Effector memory CD8-positive, alpha-beta T cell (primary cell): Measurements from ENCODE around the gene CFAP65.

Source experiments
- ATAC-seq: fragments of 150-1000 bp; cut with Tn5 transposase; replicated peaks from 2 replicates; pipeline ENCODE4 v1.10.0; 2021; ENCODE audit warnings: mild to moderate bottlenecking, moderate library complexity
- DNase-seq, 3 experiments: peaks; one replicate each; pipeline ENCODE4 v3.0.0; 2021
- H3K27ac Mint-ChIP-seq, 2 donors: one replicate each; pipeline ENCODE4 v1.8.0; 2022; ENCODE audit warnings: mild to moderate bottlenecking in 2 of 2, mixed read lengths in 2 of 2, moderate library complexity in 2 of 2
- H3K27me3 Mint-ChIP-seq, 2 donors: one replicate each; pipeline ENCODE4 v1.8.0; 2022; ENCODE audit warnings: mixed read lengths in 2 of 2
- H3K36me3 Mint-ChIP-seq: one replicate; pipeline ENCODE4 v1.8.0; 2022; ENCODE audit warnings: mild to moderate bottlenecking, moderate library complexity, mixed read lengths; ENCODE audit not compliant: insufficient read depth
- H3K4me1 Mint-ChIP-seq, 2 donors: one replicate each; pipeline ENCODE4 v1.8.0; 2022; ENCODE audit warnings: low read depth in 2 of 2, mixed read lengths in 2 of 2
- H3K4me3 Mint-ChIP-seq, 2 donors: one replicate each; pipeline ENCODE4 v1.8.0; 2022; ENCODE audit warnings: mild to moderate bottlenecking in 2 of 2, mixed read lengths in 2 of 2, moderate library complexity in 2 of 2
- H3K9me3 Mint-ChIP-seq, 2 donors: one replicate each; pipeline ENCODE4 v1.8.0; 2022; ENCODE audit warnings: mixed read lengths in 2 of 2

The CFAP65 gene

DNA sequence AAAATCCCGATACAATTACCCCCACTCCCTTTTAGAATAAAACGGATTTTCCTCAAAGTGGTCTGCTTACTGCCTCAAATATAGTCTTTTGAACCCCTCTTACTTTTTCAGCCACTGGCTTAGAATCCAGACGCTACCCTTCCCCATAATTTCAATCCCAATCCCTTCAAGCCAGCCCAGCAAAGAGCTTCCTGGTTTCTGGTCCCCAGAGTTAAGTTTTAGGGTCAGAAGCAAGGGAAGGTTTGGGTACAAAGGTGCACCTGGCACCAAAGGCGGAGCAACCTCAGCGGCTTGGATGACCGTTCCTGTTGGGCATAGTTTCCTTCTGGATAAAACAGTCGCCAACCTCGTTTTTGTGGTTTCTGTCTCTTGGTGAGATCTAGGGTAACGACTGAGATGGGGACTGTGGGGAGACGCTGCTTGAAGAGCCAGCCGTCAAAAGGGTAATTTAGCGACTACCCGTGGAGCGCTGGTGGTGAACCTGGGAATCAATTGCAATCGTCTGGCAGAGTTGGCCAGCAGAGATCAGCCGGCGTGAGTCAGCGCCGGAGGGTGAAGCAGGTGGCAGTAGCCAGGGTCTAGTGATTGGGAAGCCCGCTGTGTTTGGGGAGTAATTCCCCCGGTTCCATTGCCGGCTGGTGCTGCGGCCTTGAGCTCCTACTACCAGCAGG lies 57.9 kb downstream of the CFAP65 start:
- peaks cover 8% of the 10 kb centered on the region for H3K36me3 Mint-ChIP-seq
- peaks cover 81 to 100% of the 10 kb centered on the region in 2 donors for H3K27me3 Mint-ChIP-seq
- ATAC-seq: no peak
- DNase-seq: no peak
- peaks cover 24 to 28% of the 10 kb centered on the region in 2 donors for H3K4me1 Mint-ChIP-seq
- H3K4me3 Mint-ChIP-seq: peak overlapping the region in 1 of 2 donors; percentile 50
- H3K27ac Mint-ChIP-seq: no peak overlapping the region
- no peaks in the 10 kb centered on the region for H3K9me3 Mint-ChIP-seq

DNA sequence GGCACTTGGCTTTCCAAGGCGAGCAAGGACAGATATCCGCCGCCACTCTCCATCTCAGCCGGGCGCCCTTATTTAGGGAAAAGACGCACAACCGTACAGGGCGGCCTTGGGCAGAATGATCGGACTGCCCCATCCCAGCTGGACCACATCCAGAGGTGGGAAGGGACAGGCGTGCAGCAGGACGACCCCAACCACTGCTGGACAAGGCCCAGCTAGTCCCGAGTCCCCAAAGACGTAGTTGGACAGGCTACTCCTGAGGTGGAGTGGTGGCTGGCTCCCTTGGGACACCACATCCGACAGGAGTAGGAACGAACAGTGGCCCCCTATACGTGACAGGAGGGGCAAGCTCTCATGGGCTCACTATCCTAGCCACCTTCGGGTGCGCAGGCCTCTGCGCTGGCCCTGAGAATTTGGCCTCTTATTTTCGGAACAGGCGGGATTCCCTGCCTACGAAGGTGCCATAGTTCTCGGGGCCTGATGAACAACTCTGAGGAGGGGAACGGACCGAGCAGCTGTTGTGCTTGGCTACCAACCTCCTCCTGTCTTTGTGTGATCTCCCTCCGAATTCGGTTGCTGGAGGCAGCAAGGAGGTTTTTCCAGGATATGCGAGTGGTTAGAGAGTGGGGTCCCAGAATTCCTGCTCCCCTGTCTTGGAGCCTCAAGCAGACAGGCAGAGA lies 58.6 kb downstream of the CFAP65 start:
- no peak overlapping the region for H3K27ac Mint-ChIP-seq
- peak overlapping the region; percentile 63 to 77 for H3K4me3 Mint-ChIP-seq
- H3K36me3 Mint-ChIP-seq: peaks cover 8% of the 10 kb centered on the region
- DNase-seq (no peak), ATAC-seq (no peak)
- peaks cover 79 to 100% of the 10 kb centered on the region in 2 donors for H3K27me3 Mint-ChIP-seq
- H3K4me1 Mint-ChIP-seq: peaks cover 24 to 28% of the 10 kb centered on the region in 2 donors
- H3K9me3 Mint-ChIP-seq: no peaks in the 10 kb centered on the region

DNA sequence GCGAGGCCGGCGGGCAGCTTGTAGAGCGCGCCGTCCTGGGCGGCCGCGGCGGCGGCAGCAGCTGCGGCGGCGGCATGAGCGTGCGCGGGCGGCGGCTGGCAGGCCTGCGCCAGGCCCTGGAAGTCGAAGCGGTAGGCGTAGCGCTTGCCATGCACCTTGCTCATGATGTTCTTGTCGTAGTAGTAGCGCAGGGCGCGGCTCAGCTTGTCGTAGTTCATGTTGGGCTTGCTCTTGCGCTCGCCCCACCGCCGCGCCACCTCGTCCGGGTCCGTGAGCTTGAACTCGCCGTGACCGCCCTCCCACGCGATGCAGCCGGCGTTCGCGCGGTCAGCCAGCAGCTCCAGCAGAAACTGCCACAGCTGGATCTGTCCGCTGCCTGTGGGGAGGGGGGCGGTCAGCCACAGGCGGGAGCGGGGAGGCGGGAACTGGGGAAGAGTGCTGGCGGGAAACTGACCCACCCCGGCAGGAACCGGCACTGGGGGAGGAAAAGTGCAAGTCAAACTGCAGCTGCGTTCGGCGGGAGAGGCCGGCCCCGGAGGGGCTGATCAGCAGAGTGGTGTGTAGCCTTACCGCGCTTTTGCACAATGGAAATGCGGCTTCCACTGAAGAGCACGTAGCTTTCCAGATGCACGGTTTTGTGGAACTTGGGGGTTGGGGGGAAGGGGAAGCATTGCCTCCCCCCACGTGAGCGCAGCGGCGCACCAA lies 59.3 kb downstream of the CFAP65 start:
- peaks cover 24 to 28% of the 10 kb centered on the region in 2 donors for H3K4me1 Mint-ChIP-seq
- peaks cover 79 to 100% of the 10 kb centered on the region in 2 donors for H3K27me3 Mint-ChIP-seq
- H3K36me3 Mint-ChIP-seq: peaks cover 8% of the 10 kb centered on the region
- no peak overlapping the region for H3K27ac Mint-ChIP-seq
- peak overlapping the region; percentile 63 to 77 for H3K4me3 Mint-ChIP-seq
- peak in 1 of 3 experiments; percentile 25 for DNase-seq
- H3K9me3 Mint-ChIP-seq: no peaks in the 10 kb centered on the region
- ATAC-seq: peak; percentile 36

GRCh38 chr2:218981390-218981880 lies 59.9 kb downstream of the CFAP65 start:
- H3K27ac Mint-ChIP-seq: no peak overlapping the region
- H3K36me3 Mint-ChIP-seq: peaks cover 8% of the 10 kb centered on the region
- H3K9me3 Mint-ChIP-seq: no peaks in the 10 kb centered on the region
- peaks cover 24 to 28% of the 10 kb centered on the region in 2 donors for H3K4me1 Mint-ChIP-seq
- peak overlapping the region; percentile 77 to 78 for H3K4me3 Mint-ChIP-seq
- ATAC-seq (peak; percentile 2), DNase-seq (no peak)
- H3K27me3 Mint-ChIP-seq: peaks cover 79 to 100% of the 10 kb centered on the region in 2 donors

DNA sequence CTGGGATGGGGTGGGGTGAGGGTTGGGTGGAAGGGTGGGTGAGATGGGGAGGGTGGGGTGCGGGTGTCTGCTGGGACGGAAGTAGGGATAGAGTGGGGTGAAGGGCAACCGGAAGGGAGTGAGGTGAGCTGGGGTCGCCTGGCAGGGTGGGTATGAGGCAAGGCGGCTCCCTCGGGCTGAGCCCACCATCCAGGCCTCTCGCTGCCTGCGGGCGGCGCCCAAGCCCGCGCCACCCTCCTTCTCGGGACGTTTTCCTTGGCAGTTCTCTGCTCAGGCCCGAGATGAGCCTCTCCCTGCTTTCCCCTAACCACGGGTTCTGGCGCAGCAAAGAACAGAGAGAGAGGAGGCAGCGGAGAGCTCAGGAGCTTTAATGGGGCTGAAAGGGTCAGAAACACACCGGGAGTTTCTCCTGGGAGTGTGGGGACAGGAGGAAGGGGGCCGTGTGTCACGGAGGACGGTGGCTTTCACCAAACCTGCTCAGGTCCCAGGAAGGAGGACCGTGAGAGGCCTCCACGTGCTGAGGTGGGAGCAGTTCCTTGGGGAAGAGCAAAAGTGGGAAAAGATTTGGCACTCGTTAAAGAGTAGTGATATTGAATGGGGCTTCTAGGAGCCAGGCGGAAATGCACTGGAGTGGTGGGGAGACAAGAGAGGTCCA lies 60.5 kb downstream of the CFAP65 start:
- Mint-ChIP-seq H3K36me3 (peaks cover 8% of the 10 kb centered on the region), H3K4me1 (peaks cover 20 to 28% of the 10 kb centered on the region in 2 donors), H3K4me3 (peak overlapping the region; percentile 77 to 78), H3K9me3 (no peaks in the 10 kb centered on the region), H3K27ac (no peak overlapping the region), H3K27me3 (peaks cover 79 to 100% of the 10 kb centered on the region in 2 donors)
- ATAC-seq: no peak
- no peak for DNase-seq

DNA sequence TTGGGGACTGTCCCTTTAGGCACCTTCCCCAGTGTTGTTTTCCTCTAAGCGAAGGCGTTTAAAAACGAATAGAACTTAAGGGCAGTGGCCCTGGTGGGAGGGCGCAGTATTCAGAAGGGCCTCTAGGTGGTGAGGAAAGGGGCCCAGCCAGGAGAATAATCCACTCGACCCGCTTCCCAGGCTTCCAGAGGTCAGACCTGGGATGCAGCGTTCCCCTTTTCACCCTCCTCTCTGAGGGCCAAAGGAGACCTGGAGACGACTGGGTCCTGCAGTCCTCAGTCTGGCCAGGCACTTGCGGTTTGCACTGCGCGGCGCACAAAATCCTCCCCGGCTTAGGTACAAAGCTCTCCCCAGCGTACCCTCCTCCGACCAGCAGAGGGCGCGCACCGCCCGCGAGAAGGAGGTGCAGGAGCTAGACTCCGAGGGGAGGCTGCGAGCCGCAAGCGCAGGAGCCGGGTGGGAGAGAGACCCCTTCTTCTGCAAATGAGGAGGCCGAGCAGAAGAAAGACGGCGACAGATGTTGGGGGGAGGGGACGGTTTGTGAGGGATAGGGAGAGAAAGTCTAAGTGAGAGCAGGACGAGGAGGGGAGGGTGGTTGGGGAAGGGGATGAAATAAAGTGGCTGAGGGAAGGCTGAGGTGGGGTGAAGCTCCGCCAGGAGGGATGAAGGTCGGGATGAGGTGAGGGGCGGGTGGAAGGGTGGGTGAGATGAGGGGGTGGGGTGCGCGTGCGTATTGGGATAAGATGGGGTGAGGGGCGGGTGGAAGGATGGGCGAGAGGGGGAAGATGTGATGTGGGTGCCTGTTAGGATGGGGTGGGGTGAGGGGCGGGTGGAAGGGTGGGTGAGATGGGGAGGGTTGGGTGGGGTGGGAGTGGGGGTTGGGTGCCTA lies 61.2 kb downstream of the CFAP65 start:
- no peak overlapping the region for H3K27ac Mint-ChIP-seq
- ATAC-seq: peak; percentile 91
- peak overlapping the region; percentile 77 to 78 for H3K4me3 Mint-ChIP-seq

DNA sequence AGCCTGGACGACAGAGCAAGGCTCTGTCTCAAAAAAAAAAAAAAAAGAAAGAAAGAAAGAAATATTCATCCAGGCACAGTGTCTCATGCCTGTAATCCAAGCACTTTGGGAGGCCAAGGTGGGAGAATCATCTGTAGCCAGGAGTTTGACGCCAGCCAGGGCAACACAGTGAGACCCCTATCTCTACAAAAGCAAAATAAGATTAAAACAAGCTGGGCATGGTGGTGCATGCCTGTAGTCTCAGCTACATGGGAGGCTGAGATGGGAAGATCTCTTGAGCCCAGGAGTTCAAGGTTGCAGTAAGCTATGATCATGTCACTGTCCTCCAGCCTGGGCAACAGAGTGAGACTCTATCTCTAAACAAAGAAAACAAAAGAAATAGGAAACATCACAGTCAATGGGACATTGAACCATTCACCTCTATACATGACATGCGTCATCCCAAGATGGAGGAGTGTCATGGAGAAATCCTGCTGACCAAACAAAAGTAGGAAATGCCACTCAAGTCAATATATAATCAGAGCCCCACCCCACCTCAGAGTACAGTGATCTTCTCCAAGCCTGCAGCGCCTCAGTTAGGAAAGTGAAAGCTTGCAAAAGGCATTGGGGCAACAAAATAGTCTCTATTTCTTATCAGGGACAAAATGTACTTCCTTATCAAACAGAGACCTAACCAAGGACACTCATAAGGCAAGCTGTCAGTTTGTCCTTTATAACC lies 66.1 kb downstream of the CFAP65 start:
- Mint-ChIP-seq H3K27me3 (peaks cover 64 to 88% of the 10 kb centered on the region in 2 donors), H3K9me3 (no peaks in the 10 kb centered on the region), H3K4me3 (no peak overlapping the region), H3K27ac (no peak overlapping the region), H3K4me1 (peaks cover 3 to 6% of the 10 kb centered on the region in 2 donors), H3K36me3 (no peaks in the 10 kb centered on the region)
- DNase-seq: no peak
- no peak for ATAC-seq

More for the DNA sequence above, 61.2 kb downstream of the CFAP65 start:
- H3K27me3 Mint-ChIP-seq: peaks cover 81 to 100% of the 10 kb centered on the region in 2 donors
- H3K36me3 Mint-ChIP-seq: peaks cover 8% of the 10 kb centered on the region
- H3K9me3 Mint-ChIP-seq: no peaks in the 10 kb centered on the region
- peaks cover 16 to 28% of the 10 kb centered on the region in 2 donors for H3K4me1 Mint-ChIP-seq
- DNase-seq: peak; percentile 80 to 86 (median 81)

DNA sequence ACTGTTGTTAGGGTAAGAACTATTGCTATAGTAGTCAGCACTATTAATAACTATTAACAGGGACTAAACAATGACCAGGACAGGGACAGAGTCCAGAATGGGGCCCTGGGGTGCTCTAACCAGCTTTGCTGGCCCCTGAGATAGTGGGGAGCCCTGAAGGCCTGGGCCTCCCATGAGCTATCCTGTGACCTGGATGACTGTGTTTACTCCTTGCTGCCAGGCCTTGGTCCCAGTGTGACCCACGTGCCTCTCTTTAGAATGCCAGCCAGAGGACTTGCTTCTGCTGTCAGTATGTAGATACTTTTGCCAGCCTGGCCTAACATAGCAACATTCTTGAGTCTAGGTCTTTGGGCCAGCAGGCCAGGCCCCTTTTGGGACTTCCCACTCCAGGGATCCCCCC lies 70.4 kb downstream of the CFAP65 start:
- no peak for DNase-seq
- Mint-ChIP-seq H3K4me1 (no peaks in the 10 kb centered on the region), H3K27ac (no peak overlapping the region), H3K9me3 (no peaks in the 10 kb centered on the region), H3K36me3 (no peaks in the 10 kb centered on the region), H3K27me3 (peaks cover 58 to 66% of the 10 kb centered on the region in 2 donors), H3K4me3 (no peak overlapping the region)
- no peak for ATAC-seq

DNA sequence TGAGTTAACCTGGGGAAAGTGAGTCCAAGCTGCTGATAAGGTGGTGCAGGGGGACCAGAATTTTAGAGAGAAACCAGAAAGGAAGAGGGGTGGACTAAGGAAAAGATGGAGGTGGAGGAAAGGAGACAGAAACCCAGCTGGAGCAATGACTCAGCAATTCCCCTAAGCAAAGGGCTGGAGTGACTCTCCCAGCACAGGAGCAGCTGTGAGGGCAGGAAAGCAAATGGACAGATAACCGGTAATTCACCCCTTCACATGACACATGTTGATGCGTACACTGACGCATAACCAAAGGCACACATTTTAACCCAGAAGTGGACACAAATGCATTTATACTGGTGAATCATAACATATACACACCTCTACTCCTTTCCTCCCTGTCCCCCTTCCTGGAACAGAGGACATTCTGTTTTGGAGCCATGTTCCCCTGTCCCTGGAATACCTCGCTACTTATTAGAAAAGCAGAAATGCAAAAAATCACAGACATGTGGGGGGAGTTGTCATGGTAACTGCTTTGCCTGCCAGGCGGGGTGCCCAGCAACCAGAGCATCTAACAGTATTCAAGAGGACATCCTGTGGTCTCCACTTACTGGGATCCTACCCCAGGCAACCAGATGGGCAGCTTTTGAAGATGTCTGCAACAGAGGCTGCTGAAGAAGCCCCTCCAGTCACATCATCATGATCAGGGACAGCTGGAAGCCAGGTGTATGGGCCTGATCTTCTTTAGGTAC lies 77.1 kb downstream of the CFAP65 start:
- H3K36me3 Mint-ChIP-seq: peaks cover 3% of the 10 kb centered on the region
- peaks cover 0 to 6% of the 10 kb centered on the region in 2 donors for H3K9me3 Mint-ChIP-seq
- peaks cover 8 to 13% of the 10 kb centered on the region in 2 donors for H3K4me1 Mint-ChIP-seq
- H3K4me3 Mint-ChIP-seq: no peak overlapping the region
- ATAC-seq: no peak
- peaks cover 56 to 70% of the 10 kb centered on the region in 2 donors for H3K27me3 Mint-ChIP-seq
- no peak for DNase-seq
- no peak overlapping the region for H3K27ac Mint-ChIP-seq

GRCh38 chr2:218963601-218964000 lies 77.7 kb downstream of the CFAP65 start:
- H3K4me3 Mint-ChIP-seq: no peak overlapping the region
- H3K9me3 Mint-ChIP-seq: peaks cover 0 to 6% of the 10 kb centered on the region in 2 donors
- peaks cover 3% of the 10 kb centered on the region for H3K36me3 Mint-ChIP-seq
- H3K4me1 Mint-ChIP-seq: peaks cover 12 to 13% of the 10 kb centered on the region in 2 donors
- DNase-seq (no peak), ATAC-seq (no peak)
- no peak overlapping the region for H3K27ac Mint-ChIP-seq
- H3K27me3 Mint-ChIP-seq: peaks cover 57 to 70% of the 10 kb centered on the region in 2 donors

DNA sequence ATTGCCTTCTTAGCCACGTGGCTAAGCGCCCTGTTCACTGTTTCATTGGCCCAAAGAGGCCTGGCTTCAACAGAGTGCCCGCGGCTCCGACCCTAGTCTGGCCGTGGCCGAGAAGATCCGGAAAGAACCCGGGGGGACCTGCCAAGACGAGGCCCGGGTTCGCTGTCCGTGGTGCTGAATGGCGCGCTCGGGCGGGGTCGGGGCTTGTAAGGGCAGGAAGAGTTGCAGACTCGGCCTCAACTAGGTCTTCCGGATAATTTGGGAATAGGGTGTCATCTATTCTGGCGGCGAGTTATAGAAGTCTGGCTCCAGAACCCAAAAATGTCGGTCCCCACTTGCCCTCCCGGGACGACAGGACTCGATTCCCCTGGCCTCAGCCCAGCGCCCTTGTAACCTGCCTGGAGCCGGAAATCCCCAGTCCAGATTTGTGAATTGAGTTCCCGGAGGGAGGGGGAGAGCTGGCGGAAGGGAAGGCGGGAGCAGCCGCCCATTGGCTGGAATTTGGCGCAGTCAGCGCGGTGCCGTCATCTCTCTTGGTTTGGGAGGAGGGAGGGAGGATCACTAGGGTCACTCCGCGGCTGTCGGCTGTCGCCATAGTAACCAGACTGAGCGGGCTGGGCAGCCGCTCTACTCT lies 78.3 kb downstream of the CFAP65 start:
- DNase-seq (peak; percentile 48 to 59 (median 55)), ATAC-seq (no peak)
- peak overlapping the region in 1 of 2 donors; percentile 57 for H3K27ac Mint-ChIP-seq
- peaks cover 12 to 13% of the 10 kb centered on the region in 2 donors for H3K4me1 Mint-ChIP-seq
- peaks cover 0 to 6% of the 10 kb centered on the region in 2 donors for H3K9me3 Mint-ChIP-seq
- H3K36me3 Mint-ChIP-seq: peaks cover 3% of the 10 kb centered on the region
- H3K27me3 Mint-ChIP-seq: peaks cover 63 to 70% of the 10 kb centered on the region in 2 donors
- peak overlapping the region in 1 of 2 donors; percentile 48 for H3K4me3 Mint-ChIP-seq
